ENCODE data around the gene TICAM2.

TICAM2 gene

GRCh38 chr5:115605436-115605835, 3.2 kb upstream of the TICAM2 start:
- no peak for DNase-seq

GRCh38 chr5:115602591-115603125, 379 bp upstream of the TICAM2 start:
- no peak for DNase-seq

GRCh38 chr5:115600766-115601165, 1.5 kb downstream of the TICAM2 start:
- no peak for DNase-seq

GRCh38 chr5:115599924-115600323, 2.4 kb downstream of the TICAM2 start:
- DNase-seq, result no peak

- DNase-seq, result no peak
These were observed 2.8 kb downstream of the TICAM2 start for GRCh38 chr5:115599502-115599901.

- no peak for DNase-seq
These were observed 7.9 kb downstream of the TICAM2 start for GRCh38 chr5:115594128-115595047.

- no peak for DNase-seq
These were observed 13.2 kb downstream of the TICAM2 start for GRCh38 chr5:115589043-115589442.

GRCh38 chr5:115588640-115589039, 13.6 kb downstream of the TICAM2 start:
- no peak for DNase-seq

- DNase-seq, result no peak
These were observed 15.6 kb downstream of the TICAM2 start for GRCh38 chr5:115586525-115587146.

GRCh38 chr5:115585265-115585664, 17.0 kb downstream of the TICAM2 start:
- DNase-seq, result no peak

- DNase-seq, result no peak
These were observed 17.8 kb downstream of the TICAM2 start for GRCh38 chr5:115584501-115584900.

- no peak for DNase-seq
These were observed 18.8 kb downstream of the TICAM2 start for GRCh38 chr5:115583474-115583873.

- DNase-seq, result no peak
These were observed 21.3 kb downstream of the TICAM2 start for GRCh38 chr5:115580941-115581340.

GRCh38 chr5:115579747-115580173, 22.5 kb downstream of the TICAM2 start:
- DNase-seq, result no peak

- no peak for DNase-seq
These were observed 23.1 kb downstream of the TICAM2 start for GRCh38 chr5:115579216-115579615.

GRCh38 chr5:115578657-115579056, 23.6 kb downstream of the TICAM2 start:
- DNase-seq, result no peak

- DNase-seq, result no peak
These were observed 24.5 kb downstream of the TICAM2 start for GRCh38 chr5:115577741-115578140.

GRCh38 chr5:115577329-115577728, 24.9 kb downstream of the TICAM2 start:
- DNase-seq, result no peak

- no peak for DNase-seq
These were observed 26.9 kb downstream of the TICAM2 start for GRCh38 chr5:115575167-115576070.

GRCh38 chr5:115573133-115573532, 29.1 kb downstream of the TICAM2 start:
- no peak for DNase-seq

- no peak for DNase-seq
These were observed 30.8 kb downstream of the TICAM2 start for GRCh38 chr5:115571441-115571878.

GRCh38 chr5:115568668-115569067, 33.6 kb downstream of the TICAM2 start:
- DNase-seq, result no peak

- DNase-seq, result no peak
These were observed 37.0 kb downstream of the TICAM2 start for GRCh38 chr5:115565233-115565632.
